HG03196 (cell line): ENCODE data around the gene POLR1C.
"Not testable (repeated sequence)": the region's sequence is repeated elsewhere in the genome, so short reads cannot be mapped to it uniquely, and the experiment has no call there.

ENCODE experiments used
- ATAC-seq: cut with Tn5 transposase; IDR thresholded peaks from one replicate; pipeline ENCODE4 v1.9.1; 2021; ENCODE audit not compliant: unreplicated experiment

Gene POLR1C

GRCh38 chr6:43492673-43493072 is 24.2 kb upstream of the POLR1C start:
- no peak for ATAC-seq

- ATAC-seq: no peak
These were observed 23.7 kb upstream of the POLR1C start for GRCh38 chr6:43493230-43493629.

GRCh38 chr6:43493833-43494232 is 23.1 kb upstream of the POLR1C start:
- ATAC-seq: no peak

- no peak for ATAC-seq
These were observed 22.6 kb upstream of the POLR1C start for GRCh38 chr6:43494321-43494720.

GRCh38 chr6:43494766-43495165 is 22.1 kb upstream of the POLR1C start:
- ATAC-seq: no peak

GRCh38 chr6:43495409-43495941 is 21.4 kb upstream of the POLR1C start:
- no peak for ATAC-seq

- no peak for ATAC-seq
These were observed 20.3 kb upstream of the POLR1C start for GRCh38 chr6:43496370-43497128.

- no peak for ATAC-seq
These were observed 19.8 kb upstream of the POLR1C start for GRCh38 chr6:43497129-43497396.

GRCh38 chr6:43497689-43498088 is 19.2 kb upstream of the POLR1C start:
- ATAC-seq: no peak

- not testable (repeated sequence) for ATAC-seq
These were observed 18.6 kb upstream of the POLR1C start for GRCh38 chr6:43498291-43498690.

- no peak for ATAC-seq
These were observed 17.7 kb upstream of the POLR1C start for GRCh38 chr6:43499028-43499815.

- ATAC-seq: no peak
These were observed 16.0 kb upstream of the POLR1C start for GRCh38 chr6:43500921-43501320.

GRCh38 chr6:43502666-43503065 is 14.2 kb upstream of the POLR1C start:
- no peak for ATAC-seq

GRCh38 chr6:43503443-43503842 is 13.4 kb upstream of the POLR1C start:
- no peak for ATAC-seq

- no peak for ATAC-seq
These were observed 11.9 kb upstream of the POLR1C start for GRCh38 chr6:43504756-43505593.

GRCh38 chr6:43505718-43506117 is 11.2 kb upstream of the POLR1C start:
- ATAC-seq: no peak

- ATAC-seq: no peak
These were observed 10.7 kb upstream of the POLR1C start for GRCh38 chr6:43506171-43506570.

GRCh38 chr6:43506667-43507471 is 10.0 kb upstream of the POLR1C start:
- ATAC-seq: no peak

- no peak for ATAC-seq
These were observed 8.3 kb upstream of the POLR1C start for GRCh38 chr6:43508481-43509141.
